GM19193 (cell line): ENCODE measurements around the gene KRTAP9-9.
"Not testable (repeated sequence)": the region's sequence is repeated elsewhere in the genome, so short reads cannot be mapped to it uniquely, and the experiment has no call there.

ENCODE experiments used
- POLR2A ChIP-seq: IDR thresholded peaks from 4 replicates; pipeline ENCODE4 v1.6.1; 2011; ENCODE audit not compliant: insufficient read depth, insufficient read length; ENCODE audit errors: extremely low read depth

Gene KRTAP9-9

DNA sequence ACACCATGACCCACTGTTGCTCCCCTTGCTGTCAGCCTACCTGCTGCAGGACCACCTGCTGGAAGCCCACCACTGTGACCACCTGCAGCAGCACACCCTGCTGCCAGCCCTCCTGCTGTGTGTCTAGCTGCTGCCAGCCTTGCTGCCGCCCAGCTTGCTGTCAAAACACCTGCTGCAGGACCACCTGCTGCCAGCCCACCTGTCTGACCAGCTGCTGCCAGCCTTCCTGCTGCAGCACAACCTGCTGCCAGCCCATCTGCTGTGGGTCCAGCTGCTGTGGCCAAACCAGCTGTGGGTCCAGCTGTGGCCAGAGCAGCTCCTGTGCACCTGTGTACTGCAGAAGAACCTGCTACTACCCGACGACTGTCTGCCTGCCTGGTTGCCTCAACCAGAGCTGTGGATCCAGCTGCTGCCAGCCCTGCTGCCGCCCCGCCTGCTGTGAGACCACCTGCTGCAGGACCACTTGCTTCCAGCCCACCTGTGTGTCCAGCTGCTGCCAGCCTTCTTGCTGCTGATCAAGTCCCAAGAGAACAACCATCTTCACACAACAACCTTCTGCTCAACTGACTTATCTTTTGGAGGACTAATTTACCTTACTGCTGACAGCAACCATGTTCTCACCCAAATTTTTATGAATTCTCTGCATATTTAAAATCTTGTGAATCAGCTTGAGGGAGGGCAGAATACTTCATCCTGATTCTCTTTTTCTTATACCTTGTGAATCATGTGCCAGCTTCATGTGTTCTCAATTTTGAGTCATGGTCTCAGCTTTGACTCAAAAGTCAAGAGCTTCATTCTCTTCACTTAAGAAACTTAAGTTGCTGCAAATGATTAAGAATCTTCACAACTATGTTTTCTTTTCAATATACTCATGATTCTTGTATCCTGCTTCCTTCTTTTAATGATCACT lies at the start of gene KRTAP9-9:
Gene KRTAP9-9, plus strand, starts transcription at position 4 of the 910 bp plus-strand sequence.
- TF ChIP-seq POLR2A, result not testable (repeated sequence)

DNA sequence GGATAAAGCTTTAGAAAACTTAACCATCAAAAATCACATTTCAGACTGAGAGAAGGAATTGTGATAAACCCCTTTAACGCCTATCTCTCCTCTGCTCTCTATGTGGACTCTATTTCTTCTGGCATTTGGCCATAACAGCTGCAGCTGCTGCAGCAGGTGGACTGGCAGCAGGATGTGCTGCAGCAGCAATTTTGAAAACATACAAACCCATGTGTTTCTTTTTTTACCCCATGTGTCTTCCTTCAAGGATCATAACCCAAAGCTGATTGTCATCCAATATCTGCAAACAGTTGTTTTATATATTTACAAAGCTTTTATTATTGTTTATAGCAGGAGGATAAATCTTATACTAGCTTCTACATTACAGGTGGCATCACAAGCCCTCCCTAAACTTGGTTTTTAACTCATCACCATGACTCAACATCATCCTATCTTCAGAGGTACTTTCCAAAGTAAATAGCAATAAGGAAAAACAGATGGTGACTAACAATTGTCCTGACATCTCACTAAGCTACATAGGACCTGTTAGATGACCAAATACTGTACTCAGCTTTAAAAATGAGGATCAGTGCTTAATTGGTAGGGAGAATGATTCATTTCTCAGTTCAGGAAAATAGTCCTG lies 43.2 kb upstream of the KRTAP9-9 start:
- TF ChIP-seq POLR2A, result no peak

DNA sequence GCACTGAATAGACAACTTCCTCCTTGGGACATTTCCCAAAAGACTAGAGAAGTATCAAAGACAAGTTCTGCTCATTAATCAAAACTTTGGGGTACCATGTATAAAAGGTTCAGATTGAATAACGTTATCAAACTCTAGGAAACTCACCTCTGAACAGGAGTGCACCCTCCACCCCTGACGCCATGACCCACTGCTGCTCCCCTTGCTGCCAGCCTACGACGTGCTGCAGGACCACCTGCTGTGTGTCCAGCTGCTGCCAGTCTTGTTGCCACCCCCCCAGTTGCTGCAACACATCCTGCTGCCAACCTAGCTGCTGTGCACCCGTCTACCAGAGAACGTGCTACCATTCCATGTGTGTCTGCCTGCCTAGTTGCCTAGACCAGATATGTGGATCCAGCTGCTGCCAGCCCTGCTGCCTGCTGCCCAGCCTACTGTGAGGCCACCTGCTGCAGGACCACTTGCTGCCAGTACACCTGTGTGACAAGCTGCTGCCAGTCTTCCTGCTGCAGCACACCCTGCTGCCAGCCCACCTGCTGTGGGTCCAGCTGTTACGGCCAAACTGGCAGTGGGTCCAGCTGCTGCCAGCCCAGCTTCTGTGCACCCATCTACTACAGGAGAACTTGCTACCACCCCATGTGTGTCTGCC lies 42.5 kb upstream of the KRTAP9-9 start:
- no peak for TF ChIP-seq POLR2A

DNA sequence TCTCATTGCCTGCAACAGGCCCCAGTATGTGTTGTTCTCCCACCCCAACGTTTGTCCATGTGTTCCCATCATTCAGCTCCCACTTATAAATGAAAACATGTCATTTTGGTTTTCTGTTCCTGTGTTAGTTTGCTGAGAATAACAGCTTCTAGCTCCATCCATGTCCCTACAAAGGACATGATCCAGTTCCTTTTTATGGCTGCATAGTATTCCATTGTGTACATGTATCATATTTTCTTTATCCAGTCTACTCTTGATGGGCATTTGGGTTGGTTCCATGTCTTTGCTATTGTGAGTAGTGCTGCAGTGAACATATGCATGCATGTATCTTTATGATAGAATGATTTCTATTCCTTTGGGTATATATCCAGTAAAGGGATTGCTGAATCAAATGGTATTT lies 39.5 kb upstream of the KRTAP9-9 start:
- TF ChIP-seq POLR2A, result no peak

DNA sequence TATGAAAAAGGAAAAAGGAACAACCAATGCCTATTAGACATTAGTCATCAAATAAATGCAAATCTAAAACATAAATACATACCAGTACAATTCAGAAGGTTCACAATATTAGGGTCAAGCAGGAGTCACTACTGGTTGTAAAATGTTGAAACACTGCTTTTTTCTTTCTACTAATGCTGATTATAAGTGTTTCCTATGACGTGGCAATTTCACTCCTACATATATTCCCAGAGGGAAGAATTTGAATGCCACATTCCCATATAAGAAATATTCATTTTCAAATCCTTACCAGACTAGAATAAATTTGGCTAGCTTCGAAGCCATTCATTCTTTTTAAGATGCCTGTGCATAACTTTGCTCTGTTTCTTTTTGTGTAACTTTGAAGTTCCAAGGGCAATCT lies 31.4 kb upstream of the KRTAP9-9 start:
- no peak for TF ChIP-seq POLR2A

DNA sequence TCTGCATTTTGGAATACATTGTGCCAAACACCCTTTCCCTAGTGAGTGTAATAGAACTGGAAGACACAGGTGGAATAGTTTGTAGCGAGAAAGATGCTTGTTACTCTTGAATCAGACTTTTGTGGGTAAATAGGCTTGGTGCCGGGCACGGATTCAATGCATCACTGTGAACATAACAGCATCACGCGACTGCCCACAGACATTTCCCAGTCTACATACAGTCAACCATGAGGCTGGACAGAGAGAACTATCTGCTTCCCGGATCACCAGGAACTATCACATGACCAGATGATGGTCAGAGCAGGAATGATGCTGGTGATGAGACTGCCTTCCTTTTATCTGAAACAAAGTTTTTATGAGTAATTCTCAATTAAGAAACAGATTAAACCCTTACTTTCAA lies 29.1 kb upstream of the KRTAP9-9 start:
- TF ChIP-seq POLR2A, result no peak

DNA sequence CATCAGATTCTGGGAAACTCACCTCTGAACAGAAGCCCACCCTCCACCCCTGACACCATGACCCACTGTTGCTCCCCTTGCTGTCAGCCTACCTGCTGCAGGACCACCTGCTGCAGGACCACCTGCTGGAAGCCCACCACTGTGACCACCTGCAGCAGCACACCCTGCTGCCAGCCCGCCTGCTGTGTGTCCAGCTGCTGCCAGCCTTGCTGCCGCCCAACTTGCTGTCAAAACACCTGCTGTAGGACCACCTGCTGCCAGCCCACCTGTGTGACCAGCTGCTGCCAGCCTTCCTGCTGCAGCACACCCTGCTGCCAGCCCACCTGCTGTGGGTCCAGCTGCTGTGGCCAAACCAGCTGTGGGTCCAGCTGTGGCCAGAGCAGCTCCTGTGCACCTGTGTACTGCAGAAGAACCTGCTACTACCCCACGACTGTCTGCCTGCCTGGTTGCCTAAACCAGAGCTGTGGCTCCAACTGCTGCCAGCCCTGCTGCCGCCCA lies 28.5 kb upstream of the KRTAP9-9 start, which contains the start of gene KRTAP9-2:
Gene KRTAP9-2, plus strand, starts transcription at position 51 of the 498 bp plus-strand sequence. Its CDS starts 7 bp downstream, at position 58.
- TF ChIP-seq POLR2A, result not testable (repeated sequence)

DNA sequence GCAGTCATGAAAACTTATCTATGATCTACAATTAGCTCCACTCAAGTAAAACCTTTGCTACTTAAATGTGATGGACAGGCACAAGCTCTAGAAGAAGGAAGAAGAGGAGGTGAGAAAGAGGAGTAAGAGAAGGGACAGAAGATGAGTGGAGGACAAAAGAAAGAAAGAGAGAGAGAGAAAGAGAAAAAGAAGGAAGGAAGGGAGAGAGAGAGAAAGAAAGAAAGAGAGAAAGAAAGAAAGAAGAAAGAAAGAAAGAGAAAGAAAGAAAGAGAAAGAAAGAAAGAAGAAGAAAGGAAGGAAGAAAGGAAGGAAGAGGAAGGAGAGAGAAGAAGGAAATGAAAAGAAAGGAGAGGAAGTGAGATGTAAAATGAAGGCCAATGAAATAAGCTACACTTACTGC lies 25.1 kb upstream of the KRTAP9-9 start:
- TF ChIP-seq POLR2A, result no peak

DNA sequence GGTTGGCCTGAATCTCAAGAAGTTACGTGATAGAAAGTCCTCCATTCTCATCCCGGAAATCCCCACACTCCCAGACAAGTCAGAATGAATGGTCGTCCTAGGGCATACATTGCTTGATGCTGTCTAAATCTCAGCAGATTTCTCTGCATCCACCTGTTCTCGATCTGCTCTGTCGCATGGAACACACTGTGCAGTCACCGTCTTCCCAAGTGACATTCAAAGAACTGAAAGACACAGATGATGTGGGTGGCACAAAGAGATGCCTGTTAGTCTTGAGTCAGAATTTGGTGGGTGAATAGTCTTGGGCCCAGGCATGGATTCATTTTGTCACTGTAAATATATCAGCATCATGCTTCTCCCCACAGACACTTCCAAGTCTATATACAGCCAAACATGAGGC lies 23.5 kb upstream of the KRTAP9-9 start:
- no peak for TF ChIP-seq POLR2A

DNA sequence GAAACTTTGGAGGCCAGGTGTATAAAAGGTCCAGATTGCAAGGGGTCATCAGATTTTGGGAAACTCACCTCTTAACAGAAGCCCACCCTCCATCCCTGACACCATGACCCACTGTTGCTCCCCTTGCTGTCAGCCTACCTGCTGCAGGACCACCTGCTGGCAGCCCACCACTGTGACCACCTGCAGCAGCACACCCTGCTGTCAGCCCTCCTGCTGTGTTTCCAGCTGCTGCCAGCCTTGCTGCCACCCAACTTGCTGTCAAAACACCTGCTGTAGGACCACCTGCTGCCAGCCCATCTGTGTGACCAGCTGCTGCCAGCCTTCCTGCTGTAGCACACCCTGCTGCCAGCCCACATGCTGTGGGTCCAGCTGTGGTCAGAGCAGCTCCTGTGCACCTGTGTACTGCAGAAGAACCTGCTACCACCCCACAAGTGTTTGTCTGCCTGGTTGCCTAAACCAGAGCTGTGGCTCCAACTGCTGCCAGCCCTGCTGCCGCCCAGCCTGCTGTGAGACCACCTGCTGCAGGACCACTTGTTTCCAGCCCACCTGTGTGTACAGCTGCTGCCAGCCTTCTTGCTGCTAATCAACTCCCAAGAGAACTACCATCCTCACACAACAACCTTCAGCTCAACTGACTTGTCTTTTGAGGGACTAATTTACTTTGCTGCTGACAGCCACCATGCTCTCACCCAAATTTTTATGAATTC lies 22.6 kb upstream of the KRTAP9-9 start, which contains the start of gene KRTAP9-3:
Gene KRTAP9-3, plus strand, starts transcription at position 51 of the 707 bp plus-strand sequence. Its CDS starts 53 bp downstream, at position 104.
- not testable (repeated sequence) for TF ChIP-seq POLR2A

DNA sequence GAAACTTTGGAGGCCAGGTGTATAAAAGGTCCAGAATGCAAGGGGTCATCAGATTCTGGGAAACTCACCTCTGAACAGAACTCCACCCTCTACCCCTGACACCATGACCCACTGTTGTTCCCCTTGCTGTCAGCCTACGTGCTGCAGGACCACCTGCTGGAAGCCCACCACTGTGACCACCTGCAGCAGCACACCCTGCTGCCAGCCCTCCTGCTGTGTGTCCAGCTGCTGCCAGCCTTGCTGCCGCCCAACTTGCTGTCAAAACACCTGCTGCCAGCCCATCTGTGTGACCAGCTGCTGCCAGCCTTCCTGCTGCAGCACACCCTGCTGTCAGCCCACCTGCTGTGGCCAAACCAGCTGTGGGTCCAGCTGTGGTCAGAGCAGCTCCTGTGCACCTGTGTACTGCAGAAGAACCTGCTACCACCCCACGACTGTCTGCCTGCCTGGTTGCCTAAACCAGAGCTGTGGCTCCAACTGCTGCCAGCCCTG lies 17.2 kb upstream of the KRTAP9-9 start, which contains the start of gene KRTAP9-8:
Gene KRTAP9-8, plus strand, starts transcription at position 51 of the 489 bp plus-strand sequence. Its CDS starts 53 bp downstream, at position 104.
- not testable (repeated sequence) for TF ChIP-seq POLR2A

DNA sequence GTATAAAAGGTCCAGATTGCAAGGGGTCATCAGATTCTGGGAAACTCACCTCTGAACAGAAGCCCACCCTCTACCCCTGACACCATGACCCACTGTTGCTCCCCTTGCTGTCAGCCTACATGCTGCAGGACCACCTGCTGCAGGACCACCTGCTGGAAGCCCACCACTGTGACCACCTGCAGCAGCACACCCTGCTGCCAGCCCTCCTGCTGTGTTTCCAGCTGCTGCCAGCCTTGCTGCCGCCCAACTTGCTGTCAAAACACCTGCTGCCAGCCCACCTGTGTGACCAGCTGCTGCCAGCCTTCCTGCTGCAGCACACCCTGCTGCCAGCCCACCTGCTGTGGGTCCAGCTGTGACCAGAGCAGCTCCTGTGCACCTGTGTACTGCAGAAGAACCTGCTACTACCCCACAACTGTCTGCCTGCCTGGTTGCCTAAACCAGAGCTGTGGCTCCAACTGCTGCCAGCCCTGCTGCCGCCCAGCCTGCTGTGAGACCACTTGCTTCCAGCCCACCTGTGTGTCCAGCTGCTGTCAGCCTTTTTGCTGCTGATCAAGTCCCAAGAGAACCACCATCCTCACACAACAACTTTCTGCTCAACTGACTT lies 5.4 kb upstream of the KRTAP9-9 start, which contains the start of gene KRTAP9-4:
Gene KRTAP9-4, plus strand, starts transcription at position 51 of the 604 bp plus-strand sequence. Its CDS starts 34 bp downstream, at position 85.
- not testable (repeated sequence) for TF ChIP-seq POLR2A

DNA sequence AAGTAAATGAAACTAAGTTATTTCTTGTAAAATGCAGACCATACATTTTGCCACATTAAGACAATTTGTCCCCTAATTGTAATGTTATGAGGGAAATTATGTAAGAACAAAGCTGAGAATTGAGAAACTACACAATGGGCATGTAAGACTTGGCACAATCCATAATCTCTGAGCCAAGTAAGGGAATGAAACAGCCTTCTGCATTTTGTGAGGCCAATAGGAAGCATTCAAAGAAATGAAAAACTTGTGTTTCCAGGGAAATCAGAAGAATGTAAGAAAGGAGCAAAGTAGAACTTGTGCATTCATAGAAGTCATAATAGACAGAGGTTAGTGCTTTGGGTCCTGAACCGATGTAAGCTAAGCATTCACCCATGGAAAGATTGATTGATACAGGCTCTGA lies 3.9 kb upstream of the KRTAP9-9 start:
- no peak for TF ChIP-seq POLR2A
